Measurements from ENCODE around the gene SPACA7.
"Not testable (repeated sequence)": the region's sequence is repeated elsewhere in the genome, so short reads cannot be mapped to it uniquely, and the experiment has no call there.

The SPACA7 gene

DNA sequence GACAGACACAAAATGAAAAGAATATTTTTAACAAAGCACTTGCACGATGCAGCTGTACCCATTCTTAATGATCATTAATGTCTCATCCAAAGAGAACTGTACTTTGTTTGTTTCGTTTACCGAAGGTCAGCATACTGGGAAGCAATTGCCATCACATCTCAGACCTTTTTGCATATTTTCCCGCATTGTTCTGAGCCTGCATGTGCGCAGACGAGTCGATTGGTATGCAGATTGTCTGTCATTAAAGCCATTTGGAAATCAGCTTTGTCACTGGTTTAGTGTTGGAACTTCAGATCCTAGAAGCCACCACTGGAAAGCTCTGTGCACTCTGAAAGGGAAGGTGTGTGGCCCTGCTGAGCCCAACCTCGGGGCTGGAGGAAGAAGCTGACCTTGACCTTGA is 15.6 kb downstream of the SPACA7 start:
- TF ChIP-seq FOXK2 (IDR thresholded peaks at IDR 0.05): no peak
- TF ChIP-seq LEF1 (IDR thresholded peaks at IDR 0.05; ENCODE audit: borderline replicate concordance): no peak
- TF ChIP-seq, protein P1, sequence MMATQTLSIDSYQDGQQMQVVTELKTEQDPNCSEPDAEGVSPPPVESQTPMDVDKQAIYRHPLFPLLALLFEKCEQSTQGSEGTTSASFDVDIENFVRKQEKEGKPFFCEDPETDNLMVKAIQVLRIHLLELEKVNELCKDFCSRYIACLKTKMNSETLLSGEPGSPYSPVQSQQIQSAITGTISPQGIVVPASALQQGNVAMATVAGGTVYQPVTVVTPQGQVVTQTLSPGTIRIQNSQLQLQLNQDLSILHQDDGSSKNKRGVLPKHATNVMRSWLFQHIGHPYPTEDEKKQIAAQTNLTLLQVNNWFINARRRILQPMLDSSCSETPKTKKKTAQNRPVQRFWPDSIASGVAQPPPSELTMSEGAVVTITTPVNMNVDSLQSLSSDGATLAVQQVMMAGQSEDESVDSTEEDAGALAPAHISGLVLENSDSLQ (IDR thresholded peaks at IDR 0.05): no peak
- TF ChIP-seq BHLHE40 (IDR thresholded peaks at IDR 0.05; ENCODE audit: borderline replicate concordance): no peak

DNA sequence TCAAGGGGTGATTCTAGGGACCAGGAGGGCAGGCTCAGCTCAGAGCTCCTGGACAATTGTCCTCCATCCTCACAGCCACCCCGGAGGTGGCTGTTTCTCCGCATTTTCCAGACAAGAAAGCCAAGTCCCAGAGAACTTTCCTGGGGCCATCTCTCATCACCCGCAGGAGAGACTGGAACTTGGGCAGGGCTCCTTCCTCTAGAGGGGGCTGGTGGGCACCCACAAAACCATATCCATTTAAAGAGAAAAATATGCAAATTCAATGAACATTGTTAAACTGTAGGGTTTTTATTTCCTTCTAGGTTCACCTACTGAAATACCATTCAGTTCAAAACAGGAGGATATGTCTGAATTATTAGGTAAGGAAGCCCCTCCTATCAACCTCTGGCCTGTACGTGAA is 16.6 kb downstream of the SPACA7 start:
- POLR2A ChIA-PET: no interaction called here
- TF ChIP-seq BHLHE40 (IDR thresholded peaks at IDR 0.05; ENCODE audit: borderline replicate concordance): no peak
- TF ChIP-seq ELF4 (IDR thresholded peaks at IDR 0.05): no peak
- no peak for TF ChIP-seq FOXA1 (IDR thresholded peaks at IDR 0.05)
- no peak for TF ChIP-seq LEF1 (IDR thresholded peaks at IDR 0.05; ENCODE audit: borderline replicate concordance)
- TF ChIP-seq, protein P1 (IDR thresholded peaks at IDR 0.05): no peak
- no peak for TF ChIP-seq FOXM1 (IDR thresholded peaks at IDR 0.05; ENCODE audit: borderline replicate concordance)
- TF ChIP-seq SUZ12 (IDR thresholded peaks at IDR 0.05): no peak
- TF ChIP-seq CTBP1 (IDR thresholded peaks at IDR 0.05; ENCODE audit: borderline replicate concordance): no peak
- TF ChIP-seq L3MBTL2 (conservative IDR thresholded peaks at IDR 0.05): no peak
- TF ChIP-seq SP1 (IDR thresholded peaks at IDR 0.05): no peak
- no peak for DNase-seq (ENCODE audit: extremely low spot score)

More for the DNA sequence above, 15.6 kb downstream of the SPACA7 start:
- ChIA-PET POLR2A (no interaction called here), CTCF (no interaction called here)
- no peak for DNase-seq (ENCODE audit: extremely low spot score)

GRCh38 chr13:112395022-112395421 is 18.9 kb downstream of the SPACA7 start:
- POLR2A ChIA-PET; DNase-seq (ENCODE audit: extremely low spot score); CTCF ChIA-PET: not testable (repeated sequence)

More for the DNA sequence above, 16.6 kb downstream of the SPACA7 start:
- CTCF ChIA-PET: no interaction called here

- POLR2A ChIA-PET; CTCF ChIA-PET; DNase-seq (ENCODE audit: extremely low spot score): not testable (repeated sequence)
Observed at GRCh38 chr13:112395941-112396340, 19.8 kb downstream of the SPACA7 start.

DNA sequence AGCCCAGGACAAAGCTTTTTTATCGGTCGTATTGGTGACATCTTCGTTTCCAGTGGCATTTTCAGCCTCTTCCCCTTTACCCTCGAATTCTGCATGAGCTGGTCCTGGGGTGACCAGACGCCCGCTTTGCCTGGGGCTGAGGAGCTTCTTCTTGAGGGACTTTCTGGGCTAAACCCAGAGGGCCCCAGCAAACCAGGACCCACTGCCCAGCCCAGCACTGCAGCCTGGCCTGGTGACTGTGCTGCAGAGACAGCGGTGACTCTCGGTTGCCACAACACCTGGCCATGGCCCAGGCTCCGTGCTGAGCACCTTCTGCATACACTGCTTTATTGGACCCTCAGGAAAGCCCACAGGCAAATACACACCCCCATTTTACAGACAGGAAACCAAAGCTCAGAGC is 21.0 kb downstream of the SPACA7 start:
- ChIA-PET CTCF (no interaction called here), POLR2A (no interaction called here)
- TF ChIP-seq BHLHE40 (IDR thresholded peaks at IDR 0.05; ENCODE audit: borderline replicate concordance): no peak
- no peak for TF ChIP-seq HDGF (IDR thresholded peaks at IDR 0.05; ENCODE audit: borderline replicate concordance)
- TF ChIP-seq, protein P1 (IDR thresholded peaks at IDR 0.05): no peak
- DNase-seq (ENCODE audit: extremely low spot score): no peak

GRCh38 chr13:112398347-112398746 is 22.2 kb downstream of the SPACA7 start:
- CTCF ChIA-PET, POLR2A ChIA-PET: not testable (repeated sequence)

GRCh38 chr13:112409828-112410227 is 33.7 kb downstream of the SPACA7 start:
- CTCF ChIA-PET; POLR2A ChIA-PET; DNase-seq (ENCODE audit: extremely low spot score): not testable (repeated sequence)

More at GRCh38 chr13:112398347-112398746, 22.2 kb downstream of the SPACA7 start:
- not testable (repeated sequence) for DNase-seq (ENCODE audit: extremely low spot score)

DNA sequence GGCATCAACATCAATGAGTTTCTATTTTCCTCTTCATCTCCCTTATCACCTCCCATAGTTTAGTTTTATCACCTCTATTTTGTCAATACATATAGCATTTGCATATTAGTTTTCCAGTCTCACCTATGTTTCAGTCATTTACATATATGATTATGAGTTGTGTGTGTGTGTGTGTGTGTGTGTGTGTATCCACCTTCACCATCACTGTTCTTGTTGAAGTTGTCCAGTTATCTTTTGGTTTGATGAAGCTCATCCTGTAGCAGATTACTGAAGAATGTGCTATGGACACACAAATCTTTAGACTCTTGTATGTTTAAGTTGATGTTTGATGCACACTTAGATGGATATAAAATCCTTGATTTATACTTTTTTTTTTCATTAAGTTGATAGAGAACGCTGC is 40.5 kb downstream of the SPACA7 start:
- TF ChIP-seq SUZ12 (IDR thresholded peaks at IDR 0.05) (no peak), LEF1 (IDR thresholded peaks at IDR 0.05; ENCODE audit: borderline replicate concordance) (no peak), NFRKB (IDR thresholded peaks at IDR 0.05) (no peak), SP1 (IDR thresholded peaks at IDR 0.05) (no peak), L3MBTL2 (conservative IDR thresholded peaks at IDR 0.05) (no peak), FOXA1 (IDR thresholded peaks at IDR 0.05) (no peak), ZNF384 (IDR thresholded peaks at IDR 0.05) (no peak), CTBP1 (IDR thresholded peaks at IDR 0.05; ENCODE audit: borderline replicate concordance) (no peak), FOXK2 (IDR thresholded peaks at IDR 0.05) (no peak), ELF4 (IDR thresholded peaks at IDR 0.05) (no peak), BHLHE40 (IDR thresholded peaks at IDR 0.05; ENCODE audit: borderline replicate concordance) (no peak), HDGF (IDR thresholded peaks at IDR 0.05; ENCODE audit: borderline replicate concordance) (no peak), FOXM1 (IDR thresholded peaks at IDR 0.05; ENCODE audit: borderline replicate concordance) (no peak), TARDBP (IDR thresholded peaks at IDR 0.05) (no peak)
- TF ChIP-seq, protein P1 (IDR thresholded peaks at IDR 0.05): no peak
- CTCF ChIA-PET: no interaction called here

More for the DNA sequence above, 40.5 kb downstream of the SPACA7 start:
- POLR2A ChIA-PET: no interaction called here
- no peak for DNase-seq (ENCODE audit: extremely low spot score)

All from HEK293T (cell line).